HepG2 (cell line): Measurements from ENCODE around the gene SNAPC3. TPM values are rescaled to one million over a fixed set of nuclear protein-coding genes. Genes with fewer than 3 reads are reported as not detected.

Source experiments
- ATAC-seq: fragments of 200-7000 bp; cut with Tn5 transposase; 3 replicates; pipeline ENCODE4 v1.9.1; 2020; ENCODE audit warnings: mild to moderate bottlenecking, moderate library complexity
- BruUV-seq: library from RNA; stranded (reverse); fragments of 400-500 nt; replicated peaks from 2 replicates; lab custom pipeline; 2021; lab: Mats Ljungman, UMichigan
- CTCF ChIA-PET: fragments of 300-600 bp; formaldehyde crosslinking; extraction: SDS; loops from one replicate; lab custom pipeline; 2021; ENCODE audit warnings: low total read pairs, inconsistent platforms, low intra/inter-chr PET ratio; lab: Yijun Ruan, JAX
- POLR2A ChIA-PET: fragments of 350-600 bp; sonication (Branson Sonifier 250); formaldehyde crosslinking; loops from one replicate; lab custom pipeline; 2020; ENCODE audit warnings: antibody characterized with exemption, inconsistent platforms; lab: Yijun Ruan, JAX
- DNase-seq: peaks from one replicate; pipeline ENCODE4 v3.0.0-alpha.2; 2015; ENCODE audit warnings: low spot score
- FAIRE-seq: peaks from 3 replicates; lab custom pipeline; 2011; peaks lifted over from hg19 to GRCh38; lab: Jason Lieb, UNC
- H2AFZ ChIP-seq: one replicate; pipeline ENCODE4 v1.6.1; 2011; ENCODE audit warnings: low read length, inconsistent platforms
- H3K27ac ChIP-seq: fragments of 300-600 bp; 3 replicates; pipeline ENCODE4 v1.8.0; 2011; ENCODE audit warnings: mixed run types, mild to moderate bottlenecking, mixed read lengths, low read length, inconsistent platforms; ENCODE audit not compliant: insufficient read depth; ENCODE audit errors: extremely low read length
- H3K27me3 ChIP-seq, 2 experiments: fragments of 200-600 bp in 1 of 2; 2 replicates in 1 of 2; 3 replicates in 1 of 2; pipeline versions ENCODE4 v1.6.0 to v1.8.0; 2011; ENCODE audit warnings: low read length in 2 of 2, mild to moderate bottlenecking in 2 of 2, moderate library complexity in 2 of 2, inconsistent platforms in 1 of 2; ENCODE audit not compliant: insufficient read depth in 2 of 2, control insufficient read depth in 1 of 2
- H3K36me3 ChIP-seq, 2 experiments: fragments of 200-600 bp in 1 of 2; replicated peaks in 1 of 2; 2 replicates in 1 of 2; 3 replicates in 1 of 2; pipeline versions ENCODE4 v1.5.1 to v1.8.0; 2011; ENCODE audit warnings: low read length in 2 of 2, inconsistent platforms in 1 of 2; ENCODE audit not compliant: insufficient read depth in 2 of 2, control insufficient read depth in 1 of 2
- H3K4me1 ChIP-seq: 2 replicates; pipeline ENCODE4 v1.5.1; 2012; ENCODE audit warnings: low read length, inconsistent platforms; ENCODE audit not compliant: insufficient read depth
- H3K4me2 ChIP-seq: 2 replicates; pipeline ENCODE4 v1.6.0; 2011; ENCODE audit warnings: low read depth, low read length, inconsistent platforms
- H3K4me3 ChIP-seq, 3 experiments: fragments of 200-600 bp in 1 of 3; sonication (generic), shearing (Covaris generic) in 1 of 3; replicated peaks in 1 of 3; 2 replicates each; pipeline ENCODE4 v1.5.1; 2011 to 2016; ENCODE audit warnings: low read length in 3 of 3, inconsistent platforms in 2 of 3, low read depth in 2 of 3, mild to moderate bottlenecking in 2 of 3, control low read depth in 1 of 3, mixed read lengths in 1 of 3; ENCODE audit not compliant: insufficient read depth in 1 of 3
- H3K79me2 ChIP-seq: one replicate; pipeline ENCODE4 v1.6.1; 2011; ENCODE audit warnings: low read length, inconsistent platforms; ENCODE audit not compliant: insufficient read depth
- H3K9ac ChIP-seq: 2 replicates; pipeline ENCODE4 v1.6.0; 2011; ENCODE audit warnings: mild to moderate bottlenecking, low read depth, low read length, inconsistent platforms; ENCODE audit not compliant: insufficient read depth
- H3K9me3 ChIP-seq: 2 replicates; pipeline ENCODE4 v1.5.1; 2012; ENCODE audit warnings: mild to moderate bottlenecking, low read length
- H4K20me1 ChIP-seq: 2 replicates; pipeline ENCODE4 v1.6.0; 2011; ENCODE audit warnings: inconsistent platforms, mild to moderate bottlenecking, low read length, moderate library complexity; ENCODE audit not compliant: insufficient read depth
- ADNP ChIP-seq: sonication (generic); formaldehyde crosslinking; IDR thresholded peaks from 2 replicates; pipeline ENCODE4 v1.4.0; 2020; ENCODE audit warnings: missing genetic modification reagents
- BHLHE40 ChIP-seq: IDR thresholded peaks from 2 replicates; pipeline ENCODE4 v1.6.1; 2011; ENCODE audit warnings: low read length, improper control_type of control experiment
- CENPX ChIP-seq: sonication (generic); formaldehyde crosslinking; IDR thresholded peaks from 2 replicates; pipeline ENCODE4 v1.9.0; 2021; ENCODE audit warnings: mild to moderate bottlenecking, missing genetic modification reagents, moderate library complexity
- FOXM1 ChIP-seq: sonication (generic); formaldehyde crosslinking; IDR thresholded peaks from 2 replicates; pipeline ENCODE4 v1.5.0; 2020; ENCODE audit warnings: missing genetic modification reagents
- NFKBIZ ChIP-seq: IDR thresholded peaks from 2 replicates; pipeline ENCODE4 v1.6.1; 2018; ENCODE audit warnings: missing genetic modification reagents, missing compliant biosample characterization
- NPAS2 ChIP-seq: sonication (generic); formaldehyde crosslinking; IDR thresholded peaks from 2 replicates; pipeline ENCODE4 v1.8.0; 2022; ENCODE audit warnings: mild to moderate bottlenecking, missing genetic modification reagents, borderline replicate concordance
- PBX2 ChIP-seq: IDR thresholded peaks from 2 replicates; pipeline ENCODE4 v1.6.1; 2016; ENCODE audit warnings: control low read depth
- POLR2AphosphoS2 ChIP-seq: IDR thresholded peaks from 2 replicates; pipeline ENCODE4 v1.6.1; 2011; ENCODE audit warnings: low read depth, low read length, improper control_type of control experiment
- SP1 ChIP-seq, 2 experiments: fragments of 450-650 bp in 1 of 2; sonication (generic) in 1 of 2; formaldehyde crosslinking in 1 of 2; IDR thresholded peaks; 2 replicates each; pipeline versions ENCODE4 v1.4.0 to v1.6.1; 2016 to 2020; ENCODE audit warnings: missing genetic modification reagents in 1 of 2
- ZBTB42 ChIP-seq: sonication (generic); formaldehyde crosslinking; IDR thresholded peaks from 2 replicates; pipeline ENCODE4 v1.5.0; 2020; ENCODE audit warnings: mild to moderate bottlenecking, missing genetic modification reagents
- ZBTB8A ChIP-seq: sonication (generic); formaldehyde crosslinking; IDR thresholded peaks from 2 replicates; pipeline ENCODE4 v1.4.0; 2020; ENCODE audit warnings: mild to moderate bottlenecking, low read depth, missing genetic modification reagents, borderline replicate concordance
- ZNF331 ChIP-seq: sonication (generic); formaldehyde crosslinking; IDR thresholded peaks from 2 replicates; pipeline ENCODE4 v1.4.0; 2020; ENCODE audit warnings: missing genetic modification reagents
- ZNF841 ChIP-seq: sonication (generic); formaldehyde crosslinking; IDR thresholded peaks from 2 replicates; pipeline ENCODE4 v1.8.1; 2023; ENCODE audit warnings: missing genetic modification reagents, borderline replicate concordance
- ZNF883 ChIP-seq: sonication (generic); formaldehyde crosslinking; IDR thresholded peaks from 2 replicates; pipeline ENCODE4 v1.5.1; 2020; ENCODE audit warnings: mild to moderate bottlenecking, missing genetic modification reagents; ENCODE audit errors: not compliant biosample characterization
- ZXDC ChIP-seq: sonication (generic); formaldehyde crosslinking; IDR thresholded peaks from 2 replicates; pipeline ENCODE4 v1.5.0; 2020; ENCODE audit warnings: mild to moderate bottlenecking, missing genetic modification reagents
- WGBS: methylation state at CpG from one replicate; pipeline ENCODE4 v1.1.6; 2017; ENCODE audit warnings: low lambda C conversion rate; 5-methylcytosine and 5-hydroxymethylcytosine counted together
- in situ Hi-C: cut with HindIII; loops from 2 replicates; pipeline ENCODE4 v1.10.0; 2017; ENCODE audit warnings: low pct_unique_long_range_greater_than_20kb; ENCODE audit not compliant: extremely low pct_ligation_motif_present
- intact Hi-C: fragments of 100-400 bp; cut with micrococcal nuclease; formaldehyde crosslinking; loops from one replicate; pipeline ENCODE4 v1.10.0; 2022; ENCODE audit not compliant: unreplicated experiment
- polyA plus RNA-seq, 8 experiments: library from polyadenylated mRNA; depleted of rRNA in 3 of 8; stranded (reverse) in 7 of 8; unstranded in 1 of 8; fragments of >200 nt; fragmentation: Illumina TruSeq in 4 of 8; extraction: Trizol in 4 of 8; gene quantifications; 2 replicates each; pipeline versions ENCODE4 v1.2.1 to v1.2.3, GENCODE V29; 2011 to 2016; ENCODE audit warnings: low read depth in 4 of 8, missing spikeins in 1 of 8, mixed read lengths in 1 of 8; ENCODE audit not compliant: insufficient read depth in 1 of 8
- total RNA-seq, 5 experiments: library from RNA; depleted of rRNA; stranded (reverse); fragments of >200 nt; fragmentation: Illumina TruSeq; extraction: Trizol; gene quantifications; 2 replicates each; pipeline ENCODE4 v1.2.3, GENCODE V29; 2016; ENCODE audit warnings: low read depth in 1 of 5

The SNAPC3 gene
- total and polyA plus RNA-seq, 2 of the 13 experiments (the other 11 are each of a cell fraction or from before 2014, with no cell fraction given) = 25.6 to 26.0 TPM

DNA sequence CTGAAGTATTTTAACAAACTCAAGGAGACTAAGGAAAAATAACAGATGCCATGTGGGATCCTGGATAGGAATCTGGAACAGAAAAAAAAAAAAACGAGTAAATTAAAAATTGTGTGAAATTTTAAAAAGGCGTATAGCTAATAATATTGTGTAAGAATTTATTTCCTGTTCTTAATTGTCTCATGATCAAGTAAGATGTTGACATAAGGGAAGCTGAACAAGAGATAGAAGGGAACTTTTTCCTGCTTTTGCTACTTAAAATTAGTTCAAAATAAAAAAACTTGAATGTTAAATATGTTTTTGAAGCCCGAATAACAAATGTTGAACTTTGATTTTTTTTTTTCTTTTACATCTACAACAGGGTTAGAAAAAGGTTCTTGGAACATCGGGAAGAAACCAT lies 10.5 kb downstream of the SNAPC3 start:
- peaks cover 39% of the 10 kb centered on the region for H3K79me2 ChIP-seq
- H3K4me2 ChIP-seq = no peak overlapping the region
- ATAC-seq (no peak), DNase-seq (no peak), FAIRE-seq (no peak)
- WGBS = 91% methylated on average over 4 of the region's 4 CpGs
- H3K9me3 ChIP-seq = no peaks in the 10 kb centered on the region
- H3K27me3 ChIP-seq = no peaks in the 10 kb centered on the region
- H3K9ac ChIP-seq = no peak overlapping the region
- no peaks in the 10 kb centered on the region; the same call in 1 of the 2 replicates for H4K20me1 ChIP-seq
- CTCF ChIA-PET = no interaction called here
- POLR2A ChIA-PET = no interaction called here
- no TSS peak for BruUV-seq
- H3K4me3 ChIP-seq = no peak overlapping the region
- no peak overlapping the region for H3K27ac ChIP-seq
- in situ Hi-C loops = no loop called here
- peaks cover 3 to 48% of the 10 kb centered on the region in 2 experiments for H3K36me3 ChIP-seq
- TF ChIP-seq POLR2AphosphoS2 = no peak
- TF ChIP-seq ZNF841 (CRISPR knock-in tag) = no peak
- no peak for TF ChIP-seq ZBTB42
- no peak for TF ChIP-seq CENPX
- TF ChIP-seq NPAS2 (CRISPR knock-in tag) = no peak
- TF ChIP-seq NFKBIZ (CRISPR knock-in tag) = no peak
- no peak for TF ChIP-seq ZNF883 (CRISPR knock-in tag)
- no peak for TF ChIP-seq ADNP (CRISPR knock-in tag)
- TF ChIP-seq ZNF331 = no peak
- no peak for TF ChIP-seq PBX2 (CRISPR knock-in tag)
- TF ChIP-seq BHLHE40 = no peak
- no peak for TF ChIP-seq ZXDC
- TF ChIP-seq SP1 (IDR thresholded peaks at IDR 0.05) = no peak
- no peak for TF ChIP-seq SP1 (CRISPR knock-in tag; IDR thresholded peaks at IDR 0.05)
- no peak for TF ChIP-seq FOXM1 (CRISPR knock-in tag)
- TF ChIP-seq ZBTB8A (CRISPR knock-in tag) = no peak
- TF ChIP-seq, all 625 proteins: peak for 0
- H3K4me1 ChIP-seq = peaks cover 14% of the 10 kb centered on the region
- no peak overlapping the region for H2AFZ ChIP-seq
- intact Hi-C loops = no loop called here
